GM21576 (cell line): ENCODE data around the gene CAD.
"Not testable (repeated sequence)": the region's sequence is repeated elsewhere in the genome, so short reads cannot be mapped to it uniquely, and the experiment has no call there.

ENCODE experiments used
- ATAC-seq: cut with Tn5 transposase; IDR thresholded peaks from one replicate; pipeline ENCODE4 v1.9.1; 2021; ENCODE audit warnings: mild to moderate bottlenecking, moderate library complexity; ENCODE audit not compliant: unreplicated experiment

The CAD gene

DNA sequence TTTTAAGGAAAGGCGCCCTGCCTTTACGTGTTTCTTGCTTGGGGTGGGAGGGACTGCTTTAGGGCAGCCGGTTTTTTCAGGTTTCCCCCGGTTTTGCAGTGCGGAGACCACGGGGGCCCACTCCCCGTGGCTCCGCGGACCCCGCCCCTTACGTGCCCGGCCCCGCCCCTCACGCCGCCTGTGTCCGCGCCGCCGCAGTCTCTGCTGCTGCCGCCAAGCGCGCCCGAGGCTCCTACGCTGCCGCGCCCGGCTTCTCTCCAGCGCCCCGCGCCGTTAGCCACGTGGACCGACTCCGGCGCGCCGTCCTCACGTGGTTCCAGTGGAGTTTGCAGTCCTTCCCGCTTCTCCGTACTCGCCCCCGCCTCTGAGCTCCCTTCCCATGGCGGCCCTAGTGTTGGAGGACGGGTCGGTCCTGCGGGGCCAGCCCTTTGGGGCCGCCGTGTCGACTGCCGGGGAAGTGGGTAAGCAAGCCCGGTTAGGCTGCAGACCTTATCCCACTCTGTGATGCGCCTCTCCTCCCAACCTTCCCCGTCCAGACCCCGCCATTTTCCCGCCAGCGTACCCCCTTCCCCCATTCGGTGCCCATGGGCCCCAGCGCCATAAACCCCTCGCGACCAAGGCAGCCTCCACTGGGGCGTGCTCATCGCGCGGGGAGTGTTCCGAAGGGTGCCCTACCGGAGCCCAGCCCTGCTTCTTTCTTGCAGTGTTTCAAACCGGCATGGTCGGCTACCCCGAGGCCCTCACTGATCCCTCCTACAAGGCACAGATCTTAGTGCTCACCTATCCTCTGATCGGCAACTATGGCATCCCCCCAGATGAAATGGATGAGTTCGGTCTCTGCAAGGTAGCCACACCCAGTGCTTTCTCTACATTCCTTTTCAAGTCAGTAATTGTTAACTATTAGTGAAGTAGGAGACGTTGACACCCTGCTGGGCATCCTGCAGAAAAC, at the start of gene CAD:
CAD (plus strand) TSS at position 197 of the 949 bp plus-strand sequence; CDS start at position 380, 183 bp downstream.
- peak; percentile 72 for ATAC-seq

DNA sequence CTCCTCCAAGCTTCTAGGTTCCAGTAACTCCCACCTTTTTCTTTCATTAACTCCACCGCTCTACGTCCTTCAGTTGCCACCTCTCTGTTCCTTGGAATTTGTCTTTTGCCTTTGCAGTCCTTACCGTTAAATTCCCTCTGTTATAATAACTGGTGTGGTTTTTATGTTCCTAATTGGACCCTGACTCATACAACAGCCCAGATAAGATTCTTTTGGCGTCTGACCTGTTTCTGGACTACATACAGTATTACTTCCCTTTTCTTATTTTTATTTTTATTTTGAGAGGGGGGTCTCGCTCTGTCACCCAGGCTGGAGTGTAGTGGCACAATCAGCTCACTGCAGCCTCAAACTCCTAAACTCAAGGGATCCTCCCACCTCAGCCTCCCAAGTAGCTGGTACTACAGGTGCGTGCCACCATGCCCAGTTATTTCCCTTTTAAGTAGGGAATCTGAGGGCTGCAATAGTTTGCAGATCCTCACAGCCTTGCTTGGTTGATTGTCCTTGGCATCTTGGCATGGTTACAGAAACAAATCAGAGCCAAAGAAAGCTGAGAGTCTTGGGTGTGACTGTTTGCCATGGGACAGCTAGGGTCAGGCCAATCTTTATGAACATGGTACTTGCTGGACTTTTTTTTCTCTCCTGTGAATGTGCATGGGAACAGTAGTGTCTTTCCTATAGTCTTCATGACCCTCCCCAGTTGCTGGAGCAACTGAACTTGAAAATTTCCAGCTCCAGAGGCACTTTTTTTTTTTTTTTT, 46.4 kb upstream of the CAD start:
- ATAC-seq, result no peak

DNA sequence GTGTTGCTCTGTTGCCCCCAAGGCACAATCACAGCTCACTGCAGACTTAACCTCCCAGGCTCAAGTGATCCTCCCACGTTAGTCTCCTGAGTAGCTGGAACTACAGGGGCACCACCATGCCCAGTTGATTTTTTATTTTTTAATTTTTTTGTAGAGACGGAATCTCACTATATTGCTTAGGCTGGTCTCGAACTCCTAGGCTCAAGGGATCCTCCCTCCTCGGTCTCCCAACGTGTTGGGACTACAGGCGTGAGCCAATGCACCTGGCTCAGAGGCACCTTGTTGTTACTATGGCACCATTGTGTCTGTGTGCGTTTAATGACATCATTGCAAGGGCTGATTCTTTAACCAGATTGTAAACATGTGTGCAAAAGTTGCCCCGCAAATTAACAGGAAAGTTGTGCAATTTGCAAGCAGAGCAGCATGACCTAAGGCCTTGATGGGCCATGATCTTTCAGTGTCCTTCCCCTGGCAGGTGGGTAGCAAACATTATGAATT, 45.8 kb upstream of the CAD start:
- no peak for ATAC-seq

DNA sequence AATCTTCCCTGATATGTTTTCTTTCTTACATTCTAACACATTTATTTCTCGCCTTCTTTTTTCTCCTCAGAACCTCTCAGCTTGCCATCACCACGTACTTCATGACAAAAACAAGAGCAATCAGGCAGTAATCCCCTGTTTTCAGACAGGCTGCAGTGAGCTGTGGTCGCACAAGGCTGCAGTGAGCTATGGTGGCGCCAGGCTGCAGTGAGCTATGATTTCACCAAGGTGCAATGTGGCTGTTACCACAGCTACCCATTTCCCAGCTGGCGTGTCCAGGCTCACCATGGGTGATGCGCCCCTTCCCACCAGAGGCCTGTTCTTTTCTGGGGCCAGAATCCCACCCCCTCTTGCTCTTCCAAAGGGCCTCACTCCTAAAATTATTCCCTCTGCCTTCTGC, 42.5 kb upstream of the CAD start:
- ATAC-seq, result no peak

DNA sequence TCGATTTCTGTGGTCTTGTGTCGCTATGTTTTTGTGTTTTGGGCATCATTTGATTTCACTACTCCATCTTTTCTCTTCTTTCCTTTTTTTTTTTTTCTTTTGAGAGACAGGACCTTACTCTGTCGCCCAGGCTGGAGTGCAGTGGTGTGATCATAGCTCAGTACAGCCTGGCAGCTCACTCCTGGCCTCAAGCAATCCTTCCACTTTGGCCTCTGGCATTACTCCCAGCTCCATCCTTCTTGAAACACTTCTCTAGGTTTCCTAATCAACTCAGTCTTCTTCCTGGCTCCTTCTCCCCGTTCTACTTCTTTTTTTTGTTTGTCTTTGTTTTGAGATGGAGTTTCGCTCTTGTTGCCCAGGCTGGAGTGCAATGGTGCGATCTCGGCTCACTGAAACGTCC, 41.8 kb upstream of the CAD start:
- no peak for ATAC-seq

DNA sequence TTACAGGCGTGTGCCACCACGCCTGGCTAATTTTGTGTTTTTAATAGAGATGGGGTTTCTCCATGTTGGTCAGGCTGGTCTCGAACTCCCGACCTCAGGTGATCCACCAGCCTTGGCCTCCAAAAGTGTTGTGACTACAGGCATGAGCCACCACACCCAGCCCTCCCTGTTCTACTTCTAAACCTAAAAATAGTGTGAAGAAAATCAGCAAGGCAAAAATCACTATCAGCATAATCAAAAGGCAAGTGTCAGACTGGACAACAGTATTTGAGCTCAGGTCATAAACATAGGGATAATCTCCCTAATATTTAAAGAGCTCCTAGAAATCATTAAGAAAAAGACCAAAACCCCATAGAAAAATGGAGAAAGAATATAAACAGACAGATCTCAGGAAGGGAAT, 41.4 kb upstream of the CAD start:
- ATAC-seq, result not testable (repeated sequence)

DNA sequence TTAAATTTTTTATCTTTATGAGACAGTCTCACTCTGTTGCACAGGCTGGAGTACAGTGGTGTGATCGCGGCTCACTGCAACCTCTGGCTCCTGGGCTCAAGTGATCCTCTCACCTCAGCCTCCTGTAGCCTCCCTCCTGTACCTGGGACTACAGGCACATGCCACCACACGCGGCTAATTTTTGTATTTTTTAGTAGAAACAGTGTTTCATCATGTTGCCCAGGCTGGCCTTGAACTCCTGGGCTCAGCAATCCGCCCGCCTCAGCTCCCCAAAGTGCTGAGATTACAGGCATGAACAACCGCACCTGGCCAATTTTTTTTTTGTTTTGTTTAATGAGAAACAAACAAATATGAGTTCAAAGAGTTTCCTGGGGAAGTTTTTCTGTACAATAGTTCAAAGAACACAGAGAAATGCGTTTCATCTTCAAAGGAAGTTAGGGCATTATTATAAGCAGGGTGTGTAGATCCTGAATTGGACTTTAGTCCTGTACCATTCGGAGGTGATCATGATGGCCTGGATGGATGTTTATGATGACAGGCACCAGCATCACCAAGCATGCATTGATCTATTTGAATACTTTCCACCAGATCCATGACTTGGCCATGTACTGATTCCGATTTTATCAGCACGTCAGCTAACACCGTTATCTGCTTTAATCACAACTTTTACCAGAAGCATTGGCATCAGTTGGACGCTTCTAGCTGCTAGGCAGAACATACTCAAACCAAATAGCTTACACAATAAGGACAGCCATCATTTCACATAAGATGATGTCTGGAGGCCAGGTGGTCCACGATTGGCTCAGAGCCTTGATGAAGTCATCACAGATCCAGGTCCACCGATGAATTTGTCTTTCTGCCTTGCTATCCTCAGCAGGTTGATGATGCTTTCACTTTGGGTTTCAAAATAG, 39.5 kb upstream of the CAD start:
- ATAC-seq, result no peak

DNA sequence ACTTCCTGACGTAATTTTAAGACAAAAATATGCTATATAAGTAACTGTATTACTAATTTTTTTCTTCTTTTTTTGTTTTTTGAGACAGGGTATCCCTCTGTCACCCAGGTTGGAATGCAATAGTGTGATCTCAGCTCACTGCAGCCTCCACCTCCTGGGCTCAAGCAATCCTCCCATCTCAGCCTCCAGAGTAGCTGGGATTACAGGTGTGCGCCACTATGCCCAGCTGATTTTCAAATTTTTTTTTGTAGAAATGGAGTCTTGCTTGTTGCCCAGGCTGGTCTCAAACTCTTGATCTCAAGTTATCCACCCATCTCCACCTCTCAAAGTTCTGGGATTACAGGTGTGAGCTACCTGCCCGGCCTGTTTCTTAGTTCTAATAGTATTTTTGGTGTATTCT, 38.7 kb upstream of the CAD start:
- no peak for ATAC-seq

DNA sequence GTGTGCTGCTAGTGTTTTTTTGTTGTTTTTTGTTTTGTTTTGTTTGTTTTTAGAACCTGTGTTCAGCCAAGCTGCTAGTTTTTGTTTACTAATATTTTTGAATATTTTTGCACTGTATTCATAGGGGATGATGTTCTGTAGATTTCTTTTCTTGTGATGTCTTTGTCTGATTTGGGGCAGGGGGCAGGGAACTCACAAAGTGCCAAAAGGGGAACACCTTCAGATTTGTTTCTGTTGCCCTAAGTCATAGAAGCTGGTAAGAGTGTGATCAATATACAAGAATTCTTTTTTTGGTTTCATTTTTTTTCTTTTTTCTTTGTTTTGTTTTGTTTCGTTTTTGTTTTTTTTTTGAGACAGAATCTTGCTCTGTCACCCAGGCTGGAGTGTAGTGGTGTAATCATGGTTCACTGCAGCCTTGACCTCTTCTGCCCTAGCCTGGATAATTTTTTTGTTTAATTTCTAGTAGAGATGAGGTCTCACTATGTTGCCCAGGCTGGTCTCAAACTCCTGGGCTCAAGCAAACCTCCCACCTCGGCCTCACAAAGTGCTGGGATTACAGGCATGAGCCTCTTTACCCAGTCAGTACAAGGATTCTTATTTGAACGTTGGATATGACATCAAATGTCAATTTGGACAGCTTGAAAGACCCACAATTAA, 37.7 kb upstream of the CAD start:
- no peak for ATAC-seq

DNA sequence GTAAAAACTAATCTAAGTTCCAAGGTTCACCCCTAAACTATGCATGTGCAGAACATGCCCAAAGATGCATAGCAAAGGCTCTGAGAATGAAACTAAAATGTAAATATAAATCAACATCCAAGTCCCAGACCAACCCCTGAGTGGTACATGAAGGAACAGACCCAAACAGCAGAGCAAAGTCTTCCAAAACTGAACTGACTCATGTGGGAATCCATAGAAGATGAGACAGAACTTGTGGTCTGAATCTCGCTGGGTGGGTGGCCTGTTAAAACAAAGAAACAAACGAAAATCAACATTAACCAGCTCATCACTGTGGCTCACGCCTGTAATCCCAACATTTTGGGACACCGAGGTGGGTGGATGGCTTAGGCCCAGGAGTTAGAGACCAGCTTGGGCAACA, 34.8 kb upstream of the CAD start:
- no peak for ATAC-seq

DNA sequence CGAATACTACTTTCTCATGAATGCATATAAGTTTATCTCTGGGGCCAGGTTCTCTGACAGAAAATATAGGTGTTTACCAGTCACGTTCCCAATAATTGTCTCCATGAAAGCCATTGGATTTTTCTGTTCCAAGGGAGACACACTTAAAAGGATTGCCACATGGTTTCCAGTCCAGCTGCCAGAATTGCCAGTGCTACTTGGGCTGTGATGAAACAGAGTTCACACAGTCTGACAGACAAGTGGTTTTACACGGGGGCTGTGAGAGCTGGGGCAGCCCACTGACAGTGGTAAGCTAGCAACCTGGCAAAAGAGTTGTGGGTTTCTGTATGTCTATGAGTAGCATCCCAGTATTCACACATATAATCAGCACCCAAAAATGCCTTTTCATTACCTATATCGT, 33.1 kb upstream of the CAD start:
- no peak for ATAC-seq

DNA sequence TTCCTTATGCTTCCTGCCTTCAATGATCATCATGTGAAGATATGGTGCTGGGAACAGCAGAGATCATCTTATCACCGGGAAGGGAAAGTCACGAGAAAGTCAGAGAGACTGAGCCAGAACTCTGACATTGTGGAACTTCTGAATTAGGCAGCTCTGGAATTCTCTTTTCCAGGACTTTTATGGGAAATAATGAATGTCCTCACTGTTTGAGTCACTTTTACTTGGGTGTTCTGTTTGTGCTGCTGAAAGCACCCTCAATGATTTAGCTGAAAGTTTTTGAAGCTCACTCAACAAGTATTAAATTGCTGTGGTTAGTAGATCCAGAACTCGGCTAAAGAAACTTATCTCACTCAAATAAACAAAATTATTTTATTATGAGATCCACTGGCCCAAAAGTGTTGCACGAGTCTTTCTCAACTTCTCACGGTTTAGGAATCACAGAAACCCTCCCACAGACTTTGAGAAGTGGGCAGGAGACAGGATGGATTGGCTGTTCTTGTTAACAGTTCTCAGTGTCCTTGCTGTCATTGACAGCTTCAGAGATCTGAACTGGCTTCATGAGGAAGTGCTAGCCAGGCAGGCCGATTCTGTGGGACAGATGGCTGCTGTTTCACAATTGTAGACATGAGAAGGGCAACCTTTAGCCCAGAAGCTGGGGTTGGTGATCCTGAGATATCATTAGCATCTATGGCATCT, 31.7 kb upstream of the CAD start:
- ATAC-seq, result no peak

DNA sequence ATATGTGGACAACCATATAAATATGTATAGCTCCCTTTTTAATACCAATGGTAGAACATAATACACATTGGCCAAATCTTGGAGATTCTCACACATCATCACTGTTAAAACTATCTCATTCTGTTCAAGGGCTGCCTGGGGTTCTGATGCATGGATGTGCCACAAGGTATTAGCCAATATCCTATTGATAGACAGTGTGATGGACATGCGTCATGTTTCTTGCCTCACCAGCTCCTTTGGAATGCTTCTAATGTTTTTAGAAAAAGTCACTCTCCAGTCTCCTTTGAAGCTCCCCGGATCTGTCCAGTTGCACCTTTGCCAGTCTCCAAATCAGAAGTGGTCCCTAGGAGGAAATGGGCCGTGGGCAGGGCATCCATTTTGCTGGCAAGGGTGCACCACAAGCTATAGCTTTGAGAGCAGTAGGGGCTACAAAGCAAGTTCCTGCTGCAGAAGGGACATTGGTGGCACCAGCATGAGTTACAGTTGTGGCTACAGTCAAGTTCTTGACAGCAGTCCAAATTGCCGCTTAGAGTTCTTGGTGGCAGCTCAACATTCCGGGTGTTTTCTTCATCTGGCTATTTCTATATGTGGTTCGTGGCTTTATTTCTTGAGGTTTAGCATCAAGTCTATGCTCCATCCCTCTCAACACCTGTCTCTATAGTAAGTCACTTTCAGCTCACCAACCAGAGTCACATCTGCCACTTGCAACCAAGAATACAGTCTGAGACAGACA, 30.4 kb upstream of the CAD start:
- ATAC-seq, result no peak

DNA sequence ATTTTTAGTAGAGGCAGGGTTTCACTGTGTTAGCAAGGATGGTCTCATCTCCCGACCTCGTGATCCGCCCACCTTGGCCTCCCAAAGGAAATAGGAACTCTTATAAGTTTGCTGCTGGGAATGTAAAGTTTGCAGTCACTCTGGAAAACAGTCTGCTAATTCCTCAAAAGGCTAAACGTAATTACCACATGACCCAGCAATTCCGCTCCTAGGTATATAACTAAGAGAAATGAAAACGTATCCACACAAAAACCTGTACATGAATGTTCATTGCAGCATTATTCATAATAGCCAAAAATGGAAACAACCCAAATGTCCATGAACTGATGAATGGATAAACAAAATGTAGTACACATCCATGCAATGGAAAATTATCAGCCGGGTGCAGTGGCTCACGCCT, 27.2 kb upstream of the CAD start:
- ATAC-seq, result no peak

DNA sequence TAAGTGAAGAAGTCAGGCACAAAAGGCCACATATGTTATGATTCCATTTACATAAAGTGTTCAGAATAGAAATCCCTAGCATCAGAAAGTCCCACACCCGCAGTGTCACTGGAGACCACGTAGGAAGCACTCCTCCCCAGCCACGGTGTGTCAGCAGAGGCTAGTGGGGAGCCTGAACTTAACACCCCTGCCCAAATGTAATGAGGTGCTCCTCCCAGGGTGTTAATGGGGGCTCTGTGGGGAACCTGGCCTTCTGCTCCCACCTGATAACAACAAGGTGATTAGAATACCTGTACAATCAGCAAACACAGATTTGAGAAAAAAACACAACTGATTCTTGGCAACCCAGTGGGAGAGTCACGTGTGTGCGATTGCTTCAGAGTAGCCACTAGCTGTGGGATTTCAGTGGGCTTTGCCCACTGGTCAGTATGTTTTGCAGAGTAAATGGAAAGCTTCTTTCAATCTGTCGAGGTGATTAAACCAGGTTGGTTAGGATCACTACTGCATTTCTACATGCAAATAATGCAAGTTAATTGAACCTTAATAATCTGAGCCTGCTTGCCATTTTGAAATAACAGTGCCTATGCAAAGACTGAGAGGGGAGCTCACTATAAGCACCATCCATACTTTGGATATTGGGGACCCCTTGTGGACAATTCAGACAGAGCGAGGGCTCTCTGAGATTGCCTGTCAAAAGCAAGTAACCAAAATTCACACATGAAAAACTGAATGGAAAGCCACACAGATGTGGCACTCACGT, 25.9 kb upstream of the CAD start:
- no peak for ATAC-seq

DNA sequence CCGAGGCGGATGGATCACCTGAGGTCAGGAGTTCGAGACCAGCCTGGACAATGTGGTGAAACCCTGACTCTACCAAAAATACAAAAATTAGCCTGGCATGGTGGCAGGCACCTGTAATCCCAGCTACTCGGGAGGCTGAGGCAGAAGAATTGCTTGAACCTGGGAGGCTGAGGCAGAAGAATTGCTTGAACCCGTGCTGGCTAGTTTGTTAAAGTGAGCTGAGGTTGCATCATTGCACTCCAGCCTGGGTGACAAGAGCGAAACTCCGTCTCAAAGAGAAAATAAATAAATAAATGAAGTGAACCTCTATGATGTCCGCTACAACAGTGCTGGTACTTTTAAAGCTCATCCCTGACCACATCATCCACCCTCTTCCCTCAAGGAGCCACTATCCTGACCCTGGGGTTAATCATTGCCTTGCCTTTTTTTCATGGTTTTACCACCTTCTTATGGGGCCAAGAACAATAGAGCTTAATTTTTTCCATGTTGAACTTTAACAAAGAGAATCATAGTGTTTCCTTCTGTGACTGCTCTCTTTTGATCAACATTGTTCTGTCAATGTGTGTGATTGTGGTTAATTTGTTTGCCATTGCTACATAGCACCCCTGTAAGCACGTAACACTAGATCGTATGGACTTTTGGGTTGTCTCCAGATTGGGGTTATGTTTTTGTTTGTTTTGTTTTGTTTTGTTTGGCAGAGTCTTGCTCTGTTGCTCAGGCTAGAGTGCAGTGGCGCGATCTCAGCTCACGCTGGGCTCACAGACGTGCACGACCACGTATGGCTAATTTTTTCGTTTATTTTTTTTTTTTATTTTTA, 22.4 kb upstream of the CAD start:
- ATAC-seq, result no peak

DNA sequence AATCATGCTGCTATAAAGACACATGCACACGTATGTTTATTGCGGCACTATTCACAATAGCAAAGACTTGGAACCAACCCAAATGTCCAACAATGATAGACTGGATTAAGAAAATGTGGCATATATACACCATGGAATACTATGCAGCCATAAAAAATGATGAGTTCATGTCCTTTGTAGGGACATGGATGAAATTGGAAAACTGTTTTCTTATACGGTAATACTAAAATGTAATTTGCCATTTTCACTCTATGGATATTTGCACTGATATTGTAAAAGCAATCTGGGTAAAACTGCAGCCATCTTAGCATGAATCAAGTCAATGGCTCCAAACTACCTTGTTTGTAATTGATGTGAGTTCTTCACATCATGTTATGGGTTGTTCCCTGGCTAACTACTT, 21.4 kb upstream of the CAD start:
- not testable (repeated sequence) for ATAC-seq
